Measurements from ENCODE around the gene TXNDC17.

DNA sequence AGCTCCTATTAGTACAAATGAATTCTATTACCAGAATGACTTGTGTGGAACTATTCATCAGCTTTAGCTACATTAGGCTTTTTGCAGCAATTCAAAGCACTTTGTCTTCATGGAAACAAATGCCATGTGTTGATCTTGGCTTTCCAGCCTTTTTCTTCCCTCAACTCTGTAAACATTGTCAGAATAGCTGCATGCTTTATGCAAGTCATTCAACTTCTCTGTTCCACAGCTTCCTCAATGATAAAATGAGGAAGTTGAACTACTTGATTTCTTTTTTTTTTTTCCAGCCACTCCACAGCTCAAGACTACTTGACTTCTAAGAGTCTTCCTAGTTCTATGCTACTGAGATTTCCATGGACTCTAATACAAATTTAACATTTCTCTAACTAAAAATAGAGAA is 41.5 kb upstream of the TXNDC17 start:
- no peak for TF ChIP-seq CTCF (conservative IDR thresholded peaks at IDR 0.05 in 1 of 2, IDR thresholded peaks at IDR 0.05 in 1 of 2; ENCODE audit: low read depth in 1 of 2, low read length in 2 of 2)
- no peak for TF ChIP-seq EZH2 (IDR thresholded peaks at IDR 0.05; ENCODE audit: low read length, missing control alignments)

Measured in fibroblast of lung (primary cell).